ENCODE results near the gene CAD. TPM values are rescaled to one million over a fixed set of nuclear protein-coding genes. Genes with fewer than 3 reads are reported as not detected.
"Not testable (repeated sequence)": the region's sequence is repeated elsewhere in the genome, so short reads cannot be mapped to it uniquely, and the experiment has no call there.

CAD gene
- total RNA-seq, 2 donors from 2014 or later, result 120 to 127 TPM

- Histone ChIP-seq H3K9ac (ENCODE audit: extremely low read depth, low read length, poor library complexity, severe bottlenecking) (no peak overlapping the region), H3K4me3 (ENCODE audit: low read length) (no peak overlapping the region), H3K36me3 (ENCODE audit: control insufficient read depth, insufficient read depth, low read length) (no peaks in the 10 kb centered on the region), H3K27ac (ENCODE audit: low read depth, low read length) (no peak overlapping the region), H3K4me1 (ENCODE audit: control insufficient read depth, insufficient read depth, low read length) (no peaks in the 10 kb centered on the region), H3K27me3 (ENCODE audit: control insufficient read depth, insufficient read depth, low read length, poor library complexity, severe bottlenecking) (peaks cover 24% of the 10 kb centered on the region), H3K9me3 (ENCODE audit: control insufficient read depth, low read length) (no peaks in the 10 kb centered on the region)
- Mint-ChIP-seq H3K4me3 (no peak overlapping the region), H3K27me3 (ENCODE audit: insufficient read depth) (peaks cover 15% of the 10 kb centered on the region), H3K9me3 (no peaks in the 10 kb centered on the region), H3K36me3 (ENCODE audit: low read depth) (no peaks in the 10 kb centered on the region), H3K4me1 (no peaks in the 10 kb centered on the region), H3K27ac (no peak overlapping the region)
- no peak for TF ChIP-seq CTCF (conservative IDR thresholded peaks at IDR 0.05)
- 81 to 82% methylated on average over 6 of the region's 6 CpGs for WGBS, 2 experiments (ENCODE audit: insufficient coverage in 1 of 2, insufficient read length in 1 of 2)
- no peak for DNase-seq
Observed at GRCh38 chr2:27174638-27175037, 42.5 kb upstream of the CAD start.

GRCh38 chr2:27175330-27175729 is 41.8 kb upstream of the CAD start:
- Mint-ChIP-seq H3K27ac (no peak overlapping the region), H3K4me1 (no peaks in the 10 kb centered on the region), H3K9me3 (no peaks in the 10 kb centered on the region), H3K36me3 (ENCODE audit: low read depth) (no peaks in the 10 kb centered on the region), H3K4me3 (no peak overlapping the region), H3K27me3 (ENCODE audit: insufficient read depth) (peaks cover 15% of the 10 kb centered on the region)
- Histone ChIP-seq H3K4me1 (ENCODE audit: control insufficient read depth, insufficient read depth, low read length) (no peaks in the 10 kb centered on the region), H3K27me3 (ENCODE audit: control insufficient read depth, insufficient read depth, low read length, poor library complexity, severe bottlenecking) (peaks cover 20% of the 10 kb centered on the region), H3K4me3 (ENCODE audit: low read length) (no peak overlapping the region), H3K36me3 (ENCODE audit: control insufficient read depth, insufficient read depth, low read length) (no peaks in the 10 kb centered on the region), H3K9ac (ENCODE audit: extremely low read depth, low read length, poor library complexity, severe bottlenecking) (no peak overlapping the region), H3K27ac (ENCODE audit: low read depth, low read length) (no peak overlapping the region), H3K9me3 (ENCODE audit: control insufficient read depth, low read length) (no peaks in the 10 kb centered on the region)
- no peak for DNase-seq
- TF ChIP-seq CTCF (conservative IDR thresholded peaks at IDR 0.05), result no peak
- WGBS, 2 experiments (ENCODE audit: insufficient coverage in 1 of 2, insufficient read length in 1 of 2), result 81 to 93% methylated on average over 5 to 8 of the region's 8 CpGs

GRCh38 chr2:27175781-27176180 is 41.4 kb upstream of the CAD start:
- not testable (repeated sequence) for H3K9me3 Mint-ChIP-seq; H3K4me1 ChIP-seq (ENCODE audit: control insufficient read depth, insufficient read depth, low read length); DNase-seq; H3K36me3 ChIP-seq (ENCODE audit: control insufficient read depth, insufficient read depth, low read length); H3K36me3 Mint-ChIP-seq (ENCODE audit: low read depth); H3K27ac ChIP-seq (ENCODE audit: low read depth, low read length); H3K9ac ChIP-seq (ENCODE audit: extremely low read depth, low read length, poor library complexity, severe bottlenecking); H3K27ac Mint-ChIP-seq; H3K9me3 ChIP-seq (ENCODE audit: control insufficient read depth, low read length); H3K4me3 ChIP-seq (ENCODE audit: low read length); H3K4me1 Mint-ChIP-seq; H3K4me3 Mint-ChIP-seq
- peaks cover 16% of the 10 kb centered on the region for H3K27me3 ChIP-seq (ENCODE audit: control insufficient read depth, insufficient read depth, low read length, poor library complexity, severe bottlenecking)
- 91 to 96% methylated on average over 3 to 4 of the region's 4 CpGs for WGBS, 2 experiments (ENCODE audit: insufficient coverage in 1 of 2, insufficient read length in 1 of 2)
- peaks cover 14% of the 10 kb centered on the region for H3K27me3 Mint-ChIP-seq (ENCODE audit: insufficient read depth)

All from endodermal cell (in vitro differentiated cells).